ENCODE data around the gene KIRREL3. TPM values are rescaled to one million over a fixed set of nuclear protein-coding genes. Genes with fewer than 3 reads are reported as not detected.
"Not testable (repeated sequence)": the region's sequence is repeated elsewhere in the genome, so short reads cannot be mapped to it uniquely, and the experiment has no call there.

The KIRREL3 gene
- total RNA-seq, 1 experiment from 2014 or later, result 0.44 TPM

DNA sequence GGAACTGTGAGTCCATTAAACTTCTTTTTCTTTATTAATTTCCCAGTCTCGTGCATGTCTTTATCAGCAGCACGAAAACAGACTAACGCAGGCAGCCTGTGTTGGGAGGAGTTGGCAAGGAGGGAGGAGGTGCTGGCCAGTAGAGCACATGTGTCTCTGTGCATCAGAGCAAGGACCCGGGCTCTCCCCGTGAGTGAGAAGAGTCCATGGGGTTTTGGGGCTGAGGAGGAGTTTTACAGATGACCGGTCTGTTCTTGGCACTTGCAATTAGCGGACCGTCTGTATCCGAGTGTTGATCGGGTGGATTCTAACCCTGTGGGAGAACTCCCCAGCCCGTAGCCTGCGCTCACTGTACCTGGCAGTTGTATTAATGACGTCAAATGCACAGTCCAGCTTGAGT, 604.8 kb downstream of the KIRREL3 start:
- peaks cover 13% of the 10 kb centered on the region for H3K4me1 ChIP-seq (ENCODE audit: insufficient read depth, low read length)
- POLR2A ChIA-PET (ENCODE audit: unreplicated experiment); CTCF ChIA-PET; H3K4me3 ChIP-seq (ENCODE audit: low read length); intact Hi-C loops (cut with micrococcal nuclease); H3K27ac ChIP-seq (ENCODE audit: low read length); ATAC-seq; H3F3A ChIP-seq (ENCODE audit: low read length, unreplicated experiment); H3K4me2 ChIP-seq (ENCODE audit: low read length); H3K9ac ChIP-seq (ENCODE audit: low read length); H3K27me3 ChIP-seq (ENCODE audit: low read length); DNase-seq; H3K36me3 ChIP-seq (ENCODE audit: low read depth, low read length); H3K9me2 ChIP-seq (replicated peaks; ENCODE audit: low read length); H3K9me3 ChIP-seq (ENCODE audit: low read length); BruUV-seq (replicated peaks); H4K20me1 ChIP-seq (ENCODE audit: low read length); H2AFZ ChIP-seq (ENCODE audit: low read length): not testable (repeated sequence)
- H3K79me2 ChIP-seq (ENCODE audit: low read length), result peaks cover 78% of the 10 kb centered on the region

DNA sequence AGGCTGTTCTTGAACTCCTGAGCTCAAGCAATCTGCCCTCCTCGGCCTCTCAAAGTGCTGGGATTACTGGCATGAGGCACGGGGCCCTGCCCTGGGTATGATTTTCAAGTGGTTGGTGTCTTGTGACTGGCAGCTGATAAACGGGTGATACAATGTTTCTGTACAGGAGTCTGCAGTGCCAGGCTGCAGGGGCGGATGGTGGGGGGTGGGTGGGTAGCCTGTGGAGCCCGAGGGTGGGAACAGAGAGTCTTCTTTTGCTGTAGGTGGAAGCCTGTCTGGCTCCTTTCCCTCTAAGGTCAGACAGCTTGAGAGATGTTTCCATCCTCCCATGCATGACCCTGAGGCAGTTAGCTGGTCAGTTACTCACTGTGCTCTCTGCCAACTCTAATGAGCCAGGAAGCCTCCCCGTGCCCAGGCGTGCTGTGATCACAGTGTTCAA, 605.9 kb downstream of the KIRREL3 start:
- H3K4me1 ChIP-seq (ENCODE audit: insufficient read depth, low read length), result peaks cover 13% of the 10 kb centered on the region
- DNase-seq (peak; percentile 52), ATAC-seq (peak; percentile 97)
- H4K20me1 ChIP-seq (ENCODE audit: low read length); H3K9me3 ChIP-seq (ENCODE audit: low read length); H3K4me2 ChIP-seq (ENCODE audit: low read length); H3K4me3 ChIP-seq (ENCODE audit: low read length); BruUV-seq (replicated peaks); H3K27me3 ChIP-seq (ENCODE audit: low read length); intact Hi-C loops (cut with micrococcal nuclease); H3F3A ChIP-seq (ENCODE audit: low read length, unreplicated experiment); H2AFZ ChIP-seq (ENCODE audit: low read length); H3K36me3 ChIP-seq (ENCODE audit: low read depth, low read length); H3K9me2 ChIP-seq (replicated peaks; ENCODE audit: low read length); H3K9ac ChIP-seq (ENCODE audit: low read length): not testable (repeated sequence)
- H3K27ac ChIP-seq (ENCODE audit: low read length), result peak overlapping the region; percentile 64
- peaks cover 76% of the 10 kb centered on the region for H3K79me2 ChIP-seq (ENCODE audit: low read length)
- CTCF ChIA-PET, result interaction anchor here (0.6 kb wide), 1 partner anchor 8 kb away, joined by 3 read pairs; no protein-coding TSS in a partner anchor
- POLR2A ChIA-PET (ENCODE audit: unreplicated experiment), result interaction anchor here (0.6 kb wide), 1 partner anchor 41 kb away, joined by 7 read pairs; no protein-coding TSS in a partner anchor

DNA sequence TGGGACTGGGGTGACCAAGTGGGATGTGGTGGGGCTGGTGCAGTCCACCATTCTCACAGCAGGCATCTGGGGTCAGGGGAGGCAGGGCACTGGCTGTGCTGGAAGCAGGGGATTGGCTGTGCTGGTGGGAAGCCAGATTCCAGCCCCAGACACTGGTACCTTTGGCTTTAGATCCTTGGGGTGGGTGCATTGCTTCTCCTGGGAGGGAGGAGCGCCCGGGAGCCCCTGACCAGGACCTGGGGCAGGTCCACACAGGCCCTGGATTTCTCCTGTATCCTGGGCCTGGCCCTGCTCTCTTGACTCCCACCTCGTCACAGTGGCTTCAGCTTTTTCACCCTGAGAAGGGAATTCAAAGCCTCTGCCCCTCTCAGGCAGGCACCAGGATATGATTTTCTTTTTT, 606.5 kb downstream of the KIRREL3 start:
- CTCF ChIA-PET, result interaction anchor here (0.6 kb wide), 1 partner anchor 9 kb away, joined by 3 read pairs; no protein-coding TSS in a partner anchor
- peaks cover 81% of the 10 kb centered on the region for H3K79me2 ChIP-seq (ENCODE audit: low read length)

DNA sequence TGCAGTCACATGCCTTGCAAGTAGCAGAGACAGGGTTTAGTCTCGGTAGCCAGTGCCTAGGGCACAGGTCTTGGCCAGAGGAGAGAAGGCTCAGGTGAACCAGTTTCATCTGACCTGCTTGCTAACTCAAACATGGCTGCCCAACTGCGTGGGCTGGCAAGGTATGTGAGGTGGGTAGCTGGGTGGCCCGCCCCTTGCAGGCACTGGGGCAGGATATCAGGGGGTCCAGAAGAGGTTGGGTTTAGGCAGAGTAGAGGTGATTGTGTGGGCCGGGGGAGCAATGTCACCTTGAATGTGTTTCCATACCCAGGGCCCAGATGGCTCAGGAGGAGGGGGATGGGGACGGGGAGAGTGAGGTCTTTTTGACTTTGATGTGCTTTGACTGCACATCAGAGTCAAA, 607.4 kb downstream of the KIRREL3 start:
- H4K20me1 ChIP-seq (ENCODE audit: low read length), result no peaks in the 10 kb centered on the region
- no peak overlapping the region for H2AFZ ChIP-seq (ENCODE audit: low read length)
- ATAC-seq (no peak), DNase-seq (no peak)
- H3F3A ChIP-seq (ENCODE audit: low read length, unreplicated experiment), result no peaks in the 10 kb centered on the region
- no peaks in the 10 kb centered on the region; the same call in 1 of the 2 replicates for H3K36me3 ChIP-seq (ENCODE audit: low read depth, low read length)
- no peaks in the 10 kb centered on the region for H3K9me3 ChIP-seq (ENCODE audit: low read length)
- intact Hi-C loops (cut with micrococcal nuclease), result no loop called here
- no peak overlapping the region for H3K4me2 ChIP-seq (ENCODE audit: low read length)
- ChIA-PET CTCF (no interaction called here), POLR2A (ENCODE audit: unreplicated experiment) (no interaction called here)
- no peak overlapping the region for H3K4me3 ChIP-seq (ENCODE audit: low read length)
- peaks cover 83% of the 10 kb centered on the region for H3K79me2 ChIP-seq (ENCODE audit: low read length)
- H3K27me3 ChIP-seq (ENCODE audit: low read length), result no peaks in the 10 kb centered on the region
- TF ChIP-seq, protein P1, sequence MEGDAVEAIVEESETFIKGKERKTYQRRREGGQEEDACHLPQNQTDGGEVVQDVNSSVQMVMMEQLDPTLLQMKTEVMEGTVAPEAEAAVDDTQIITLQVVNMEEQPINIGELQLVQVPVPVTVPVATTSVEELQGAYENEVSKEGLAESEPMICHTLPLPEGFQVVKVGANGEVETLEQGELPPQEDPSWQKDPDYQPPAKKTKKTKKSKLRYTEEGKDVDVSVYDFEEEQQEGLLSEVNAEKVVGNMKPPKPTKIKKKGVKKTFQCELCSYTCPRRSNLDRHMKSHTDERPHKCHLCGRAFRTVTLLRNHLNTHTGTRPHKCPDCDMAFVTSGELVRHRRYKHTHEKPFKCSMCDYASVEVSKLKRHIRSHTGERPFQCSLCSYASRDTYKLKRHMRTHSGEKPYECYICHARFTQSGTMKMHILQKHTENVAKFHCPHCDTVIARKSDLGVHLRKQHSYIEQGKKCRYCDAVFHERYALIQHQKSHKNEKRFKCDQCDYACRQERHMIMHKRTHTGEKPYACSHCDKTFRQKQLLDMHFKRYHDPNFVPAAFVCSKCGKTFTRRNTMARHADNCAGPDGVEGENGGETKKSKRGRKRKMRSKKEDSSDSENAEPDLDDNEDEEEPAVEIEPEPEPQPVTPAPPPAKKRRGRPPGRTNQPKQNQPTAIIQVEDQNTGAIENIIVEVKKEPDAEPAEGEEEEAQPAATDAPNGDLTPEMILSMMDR (conservative IDR thresholded peaks at IDR 0.05; ENCODE audit: low read depth, low read length), result no peak
- TF ChIP-seq EZH2 (IDR thresholded peaks at IDR 0.05; ENCODE audit: low read length, unreplicated experiment) (no peak), EZH2phosphoT487 (IDR thresholded peaks at IDR 0.05; ENCODE audit: borderline replicate concordance, low read length) (no peak)
- no TSS peak for BruUV-seq (replicated peaks)
- no peak overlapping the region for H3K9ac ChIP-seq (ENCODE audit: low read length)
- no peaks in the 10 kb centered on the region for H3K9me2 ChIP-seq (replicated peaks; ENCODE audit: low read length)
- H3K4me1 ChIP-seq (ENCODE audit: insufficient read depth, low read length), result peaks cover 13% of the 10 kb centered on the region
- no peak overlapping the region for H3K27ac ChIP-seq (ENCODE audit: low read length)

More for the DNA sequence above, 606.5 kb downstream of the KIRREL3 start:
- Histone ChIP-seq H3K36me3 (ENCODE audit: low read depth, low read length) (no peaks in the 10 kb centered on the region; the same call in 1 of the 2 replicates), H3K4me1 (ENCODE audit: insufficient read depth, low read length) (peaks cover 13% of the 10 kb centered on the region), H4K20me1 (ENCODE audit: low read length) (no peaks in the 10 kb centered on the region), H3K9me3 (ENCODE audit: low read length) (no peaks in the 10 kb centered on the region), H3K9me2 (replicated peaks; ENCODE audit: low read length) (no peaks in the 10 kb centered on the region), H3K4me3 (ENCODE audit: low read length) (no peak overlapping the region), H3K4me2 (ENCODE audit: low read length) (no peak overlapping the region), H3F3A (ENCODE audit: low read length, unreplicated experiment) (no peaks in the 10 kb centered on the region), H3K9ac (ENCODE audit: low read length) (no peak overlapping the region; the same call in 1 of the 2 replicates), H3K27ac (ENCODE audit: low read length) (peak overlapping the region; percentile 64), H2AFZ (ENCODE audit: low read length) (no peak overlapping the region), H3K27me3 (ENCODE audit: low read length) (no peaks in the 10 kb centered on the region)
- TF ChIP-seq, protein P1 (conservative IDR thresholded peaks at IDR 0.05; ENCODE audit: low read depth, low read length), result no peak
- TF ChIP-seq EZH2 (IDR thresholded peaks at IDR 0.05; ENCODE audit: low read length, unreplicated experiment) (no peak), EZH2phosphoT487 (IDR thresholded peaks at IDR 0.05; ENCODE audit: borderline replicate concordance, low read length) (no peak)
- DNase-seq, result no peak
- POLR2A ChIA-PET (ENCODE audit: unreplicated experiment), result no interaction called here
- no peak for ATAC-seq
- intact Hi-C loops (cut with micrococcal nuclease), result no loop called here
- no TSS peak for BruUV-seq (replicated peaks)

All from PC-3 (cell line).